NCI-H2029 (cell line): ENCODE results near the gene PLA2G4B.

Experiments
- DNase-seq: peaks from one replicate; lab custom pipeline; 2025; lab: John Stamatoyannopoulos, UW

PLA2G4B gene

DNA sequence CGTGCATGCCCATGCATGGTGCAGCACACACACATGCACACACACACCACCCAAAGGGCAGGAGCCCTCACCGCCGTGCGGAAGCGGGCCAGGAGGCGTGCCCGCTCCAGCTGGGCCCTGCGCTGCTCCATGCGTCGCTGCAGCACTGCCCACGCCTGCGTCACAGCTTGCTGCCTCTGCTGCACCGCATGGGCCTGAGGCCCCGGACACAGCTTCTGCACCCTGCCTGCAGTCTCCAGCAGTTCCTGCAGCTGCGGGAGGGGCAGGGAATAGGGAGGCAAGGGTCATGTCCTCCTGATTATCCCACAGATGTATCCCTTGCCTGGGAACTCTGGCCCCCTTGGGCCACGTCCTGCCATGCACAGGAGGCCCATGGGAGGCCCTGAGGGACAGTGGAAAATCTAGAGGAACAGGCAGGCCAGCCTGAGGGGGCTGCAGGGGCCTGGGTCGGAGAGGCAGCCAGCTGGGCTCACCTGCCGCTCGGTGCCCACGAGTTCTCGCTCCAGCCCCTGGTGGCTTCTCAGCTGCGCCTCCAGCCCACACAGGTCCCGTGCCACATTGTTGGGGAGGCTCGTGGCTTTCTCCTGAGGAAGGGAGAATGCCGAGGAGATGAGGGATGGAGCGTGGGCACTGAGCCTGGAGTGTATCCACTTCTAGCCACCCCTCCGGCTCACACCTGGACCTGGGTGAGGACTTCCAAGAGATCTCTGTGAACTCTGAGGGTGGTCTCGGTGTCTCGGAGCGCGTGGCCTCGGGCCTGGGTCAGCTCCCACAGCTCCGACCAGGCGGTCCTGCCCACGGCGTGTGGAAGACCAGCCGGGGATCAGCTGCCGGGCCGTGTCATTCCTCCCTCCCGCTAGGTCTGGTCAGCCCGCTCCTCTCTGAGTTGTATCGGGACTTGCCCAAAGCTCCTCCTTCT, 31.4 kb downstream of the PLA2G4B start:
- no peak for DNase-seq

DNA sequence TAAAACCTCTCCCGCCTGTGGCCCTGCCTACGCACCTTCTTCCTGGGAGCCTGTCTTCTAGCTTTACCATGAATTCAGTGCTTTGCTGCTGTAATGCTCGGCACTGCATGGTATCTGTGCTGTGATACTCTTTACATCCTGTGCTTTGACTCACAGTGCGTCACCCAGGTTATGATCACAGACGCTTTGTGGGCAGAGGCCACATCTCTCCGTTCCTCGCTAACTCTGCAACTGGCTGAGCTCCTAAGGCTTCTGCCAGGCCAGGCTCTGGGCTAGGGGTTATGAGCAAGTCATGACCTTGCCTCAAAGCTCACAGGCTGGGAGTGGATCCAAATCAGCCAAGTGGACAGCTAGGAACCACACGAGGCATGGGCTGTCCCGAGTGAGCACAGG, 32.0 kb downstream of the PLA2G4B start:
- no peak for DNase-seq

DNA sequence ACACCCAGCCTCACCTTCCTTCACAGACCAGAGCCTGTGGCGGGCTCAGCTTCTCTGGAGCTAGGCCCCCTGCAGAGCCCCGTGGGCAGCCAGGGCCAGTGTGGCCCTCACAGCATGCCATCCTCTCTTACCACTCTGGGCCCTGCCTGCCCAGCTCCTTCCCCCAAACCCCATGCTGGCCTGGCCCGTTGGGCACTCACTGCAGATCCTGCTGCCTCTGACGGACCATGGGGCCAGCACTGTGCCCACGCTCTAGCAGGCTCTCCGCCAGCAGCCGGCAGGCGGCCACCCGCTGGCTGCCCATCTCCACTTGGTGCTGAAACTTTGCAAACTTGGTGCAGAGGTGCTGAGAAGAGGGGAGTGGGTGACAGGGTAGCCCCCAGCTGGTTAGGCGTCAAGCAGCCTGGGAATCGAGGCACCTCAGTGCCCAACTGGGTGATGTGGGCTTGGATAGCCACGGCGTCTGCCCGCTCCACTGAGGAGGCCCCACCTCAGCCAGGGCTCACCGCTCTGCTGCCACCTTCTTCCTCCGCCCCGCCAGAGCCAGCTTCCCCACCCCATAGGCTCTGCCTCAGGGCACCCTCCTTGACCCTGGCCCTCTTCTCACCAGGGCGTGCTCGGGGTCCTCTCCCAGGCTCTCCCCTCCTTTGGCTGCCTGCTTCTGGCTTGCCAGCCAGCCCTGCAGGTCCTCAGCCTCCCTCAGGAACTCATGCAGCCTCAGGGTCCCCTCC, 32.7 kb downstream of the PLA2G4B start:
- no peak for DNase-seq

DNA sequence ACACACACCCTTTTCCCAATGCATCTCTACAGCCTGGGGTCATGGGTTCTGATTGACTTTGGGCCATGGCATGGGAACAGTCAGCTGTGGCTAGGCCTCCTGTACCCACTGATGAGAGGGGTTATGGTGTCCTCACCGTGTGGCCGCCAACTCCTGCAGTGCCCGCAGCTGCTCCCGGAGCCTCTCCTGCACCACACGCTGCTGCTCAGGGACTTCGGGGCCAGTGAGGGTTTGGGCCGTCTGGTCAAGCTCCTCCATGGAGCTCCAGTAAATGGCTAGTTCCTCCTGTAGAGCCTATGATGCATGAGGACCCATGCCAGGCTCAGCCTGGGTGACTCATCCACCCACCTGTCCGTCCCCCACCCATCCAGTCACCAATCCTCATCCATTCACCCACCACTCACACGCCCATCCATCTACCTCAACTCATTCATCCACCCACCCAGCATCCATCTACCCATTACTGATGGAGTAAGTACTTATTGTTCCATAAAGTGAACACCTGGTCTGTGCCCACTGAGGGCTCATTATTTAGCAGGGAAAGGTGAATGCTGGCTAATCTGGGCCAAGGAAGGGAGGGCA, 33.6 kb downstream of the PLA2G4B start:
- no peak for DNase-seq

DNA sequence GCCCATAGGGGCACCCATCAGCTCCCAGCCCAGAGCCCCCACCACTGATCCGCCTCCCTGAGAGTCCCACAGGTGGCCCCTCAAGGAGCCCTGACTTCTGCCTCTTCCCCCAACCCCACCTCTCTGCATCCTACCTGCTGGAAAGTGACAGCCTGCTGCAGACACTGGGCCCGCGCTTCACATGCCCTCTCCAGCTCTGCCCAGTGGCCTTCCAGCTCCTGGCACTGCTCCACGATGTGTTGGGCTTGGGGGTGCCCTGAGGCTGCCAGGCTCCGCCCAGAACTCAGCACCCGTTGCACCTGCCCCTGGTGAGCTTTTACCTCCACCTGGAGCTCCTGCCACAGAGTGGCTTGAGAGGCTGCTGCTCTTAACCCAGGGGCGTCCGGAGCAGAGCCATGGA, 35.1 kb downstream of the PLA2G4B start:
- DNase-seq, result peak; percentile 58

DNA sequence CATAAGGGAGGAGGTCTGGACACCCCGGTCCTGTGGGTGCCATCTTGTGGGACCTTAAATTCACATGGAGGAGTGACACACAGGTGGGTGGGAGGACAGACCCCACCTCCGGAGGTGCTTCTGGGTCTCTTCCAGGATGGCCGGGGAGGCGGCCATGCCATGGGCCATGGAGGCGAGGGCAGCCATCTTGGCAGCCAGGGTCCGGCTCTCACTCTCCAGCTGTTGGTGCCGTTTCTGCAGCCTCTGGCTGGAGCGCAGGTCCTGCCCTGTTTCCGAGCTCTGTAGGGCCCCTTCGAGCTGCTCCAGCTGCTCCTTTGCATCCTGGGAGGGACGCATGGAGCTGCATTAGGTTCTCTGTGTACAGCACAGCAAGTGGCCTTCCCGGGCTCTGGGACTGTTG, 36.1 kb downstream of the PLA2G4B start:
- DNase-seq, result no peak

DNA sequence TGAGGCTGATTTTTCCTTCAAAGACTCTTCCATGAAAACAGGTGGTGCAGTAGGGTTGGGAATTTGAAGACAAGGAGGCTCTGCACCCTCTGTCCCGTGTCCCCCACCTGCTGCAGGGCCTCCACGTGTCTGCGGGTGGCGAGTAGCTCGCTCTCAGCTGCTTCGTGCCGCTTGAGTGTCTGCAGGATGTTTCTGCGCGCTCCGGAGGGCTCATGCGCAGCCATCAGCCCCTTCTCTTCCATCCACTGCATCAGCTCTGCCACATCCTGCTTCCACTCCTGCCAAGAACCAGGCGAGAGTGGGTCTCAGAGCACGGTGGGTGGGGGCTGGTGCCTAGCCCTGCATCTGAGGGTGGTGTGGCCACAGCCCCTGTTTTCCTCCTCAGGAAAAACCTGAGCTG, 37.4 kb downstream of the PLA2G4B start:
- no peak for DNase-seq

DNA sequence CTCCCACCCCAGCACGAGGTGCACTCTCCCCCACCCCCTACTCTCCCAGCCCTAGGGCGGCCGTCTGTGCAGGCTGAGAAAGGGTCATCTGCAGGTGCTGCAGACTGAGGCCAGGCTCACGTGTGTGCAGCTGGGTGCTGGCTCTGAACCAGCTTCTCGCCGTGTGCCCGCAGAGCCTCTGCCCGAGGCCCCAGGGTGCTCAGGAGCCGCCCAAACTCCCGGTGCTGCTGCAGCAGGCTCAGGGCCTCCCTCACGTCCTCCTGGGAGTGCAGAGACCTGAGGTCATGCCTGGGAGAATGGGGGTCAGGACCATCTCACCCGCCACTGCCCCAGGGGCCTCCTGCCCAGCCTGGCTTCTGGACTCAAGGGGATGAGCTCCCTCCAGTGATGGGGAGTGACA, 38.0 kb downstream of the PLA2G4B start:
- DNase-seq, result no peak

DNA sequence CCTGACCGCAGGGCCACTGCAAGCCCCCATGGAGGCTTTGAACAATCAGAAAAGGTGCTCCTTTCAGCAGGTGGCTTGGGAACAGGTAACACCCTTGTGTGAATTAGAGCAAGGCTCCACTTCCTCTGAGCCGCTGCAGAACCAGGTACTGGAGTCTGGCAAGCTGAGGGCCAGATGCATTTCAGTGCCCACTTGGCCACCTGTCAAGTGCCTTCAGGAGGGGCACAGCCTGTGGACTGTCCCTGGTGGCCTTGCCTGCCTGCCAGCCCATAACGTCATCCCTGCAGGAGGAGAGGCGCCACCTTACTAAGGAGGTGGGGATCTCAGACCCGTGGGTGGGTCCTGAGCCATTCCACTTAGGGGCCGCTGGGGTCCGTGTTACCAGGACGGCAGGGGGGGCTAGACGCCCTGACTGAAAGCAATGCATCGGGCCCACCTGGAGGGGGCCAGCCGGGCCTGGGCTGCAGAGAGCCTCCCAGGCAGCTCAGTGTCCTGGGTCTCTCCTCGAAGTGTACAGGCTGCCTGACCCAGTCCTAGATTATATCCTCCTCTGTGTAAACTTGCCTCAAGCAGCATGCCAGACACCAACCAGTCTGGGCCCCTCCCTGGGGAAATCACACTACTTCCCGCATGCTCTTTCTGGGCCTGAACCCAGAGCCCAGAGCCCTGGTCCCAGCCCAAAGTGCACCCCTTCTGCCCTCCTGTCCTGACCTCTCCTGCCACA, 39.1 kb downstream of the PLA2G4B start:
- peak; percentile 79 for DNase-seq

DNA sequence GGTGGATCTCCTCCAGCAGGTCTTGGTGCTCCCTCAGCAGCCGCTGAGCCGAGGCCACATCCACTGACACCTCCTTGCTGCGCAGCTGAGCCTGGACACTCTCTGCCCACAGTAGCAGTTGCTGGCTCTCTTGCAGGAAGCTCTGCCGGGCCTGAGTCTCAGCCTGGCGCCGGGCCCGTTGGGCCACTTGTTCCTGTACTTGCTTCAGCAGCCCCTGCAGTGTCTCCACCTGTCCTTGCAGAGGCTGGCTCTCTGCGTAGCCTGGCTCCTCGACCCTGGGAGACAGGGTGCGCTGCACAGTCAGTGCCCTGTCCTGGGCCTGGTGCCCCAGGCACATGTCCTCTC, 39.7 kb downstream of the PLA2G4B start:
- DNase-seq, result peak; percentile 37

DNA sequence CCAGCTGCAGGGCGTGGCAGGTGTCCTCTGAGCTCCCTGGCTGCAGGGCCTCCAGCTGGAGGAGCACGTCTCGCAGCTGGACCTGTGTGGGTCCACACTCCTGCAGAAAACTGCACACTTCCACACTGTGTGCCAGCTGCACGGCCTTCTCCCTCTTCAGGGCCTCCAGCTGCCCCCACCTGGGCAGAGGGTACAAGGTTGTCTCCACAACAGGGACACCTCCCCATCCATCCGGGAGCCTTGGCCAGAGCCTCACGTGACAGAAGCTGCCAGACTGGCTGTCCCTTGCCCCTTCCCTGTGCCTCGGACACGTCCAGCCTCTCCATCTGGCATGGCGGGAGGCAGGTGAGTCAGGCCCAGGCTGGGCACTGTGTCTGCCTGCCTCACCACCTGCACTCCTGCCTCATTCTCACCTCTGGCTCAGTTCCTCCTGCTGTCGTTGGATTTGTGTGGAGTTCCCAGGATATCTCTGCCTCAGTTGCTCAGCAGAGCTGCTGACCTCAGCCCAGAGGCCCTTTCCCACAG, 40.7 kb downstream of the PLA2G4B start:
- no peak for DNase-seq

DNA sequence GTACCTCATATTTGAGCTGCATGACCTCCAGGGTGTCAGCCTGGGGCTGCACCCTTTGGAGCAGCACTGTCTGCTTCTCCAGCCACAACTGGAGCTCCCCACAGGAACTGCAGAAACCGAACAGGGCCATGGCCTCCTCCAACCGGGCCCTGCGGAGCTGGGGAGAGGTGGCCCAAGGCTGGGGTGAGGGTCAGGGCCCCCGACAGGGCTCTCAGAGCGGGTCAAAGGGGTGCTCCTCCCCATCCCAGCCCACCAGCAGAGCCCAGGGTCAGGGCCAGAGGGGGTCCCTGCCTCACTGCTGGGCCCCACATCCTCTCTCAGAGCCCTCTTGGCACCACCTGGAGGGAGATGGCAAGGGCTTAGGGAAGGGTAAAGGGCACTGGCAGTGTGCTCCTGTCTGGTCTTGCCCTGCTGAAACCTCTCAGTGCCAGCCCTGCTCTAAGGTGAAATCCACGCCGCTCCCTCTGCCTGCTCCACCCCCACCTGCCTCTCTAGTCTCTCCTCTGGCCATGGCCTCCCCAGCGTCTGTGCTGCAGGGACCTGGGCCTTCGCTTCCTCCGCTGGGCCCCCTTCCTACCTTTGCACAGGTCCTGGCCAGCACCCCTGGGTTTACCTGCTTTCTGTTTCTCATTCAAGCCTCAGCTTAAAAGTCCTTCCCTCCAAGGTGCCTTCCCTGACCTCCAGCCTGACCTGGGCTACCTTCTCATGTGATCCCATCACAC, 41.7 kb downstream of the PLA2G4B start:
- no peak for DNase-seq

DNA sequence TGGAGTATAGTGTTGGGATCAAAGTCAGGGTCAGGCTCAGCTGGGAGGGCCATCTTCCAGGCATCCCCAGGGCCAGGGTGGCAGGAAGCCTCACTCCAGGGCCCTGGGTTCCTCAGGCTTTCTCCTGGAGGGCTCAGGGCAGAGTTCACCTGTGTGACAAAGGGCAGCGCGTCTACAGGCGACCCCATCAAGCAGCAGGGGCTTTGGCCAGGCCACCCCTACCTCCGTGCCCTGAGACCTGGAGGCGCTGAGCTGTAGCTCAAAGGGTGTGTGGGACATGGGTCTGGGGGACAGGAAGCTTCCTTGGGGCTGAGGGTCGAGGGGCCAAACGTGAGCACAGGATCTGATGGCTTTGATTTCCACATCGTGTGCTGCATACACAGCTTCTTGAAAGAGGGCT, 42.4 kb downstream of the PLA2G4B start:
- no peak for DNase-seq

DNA sequence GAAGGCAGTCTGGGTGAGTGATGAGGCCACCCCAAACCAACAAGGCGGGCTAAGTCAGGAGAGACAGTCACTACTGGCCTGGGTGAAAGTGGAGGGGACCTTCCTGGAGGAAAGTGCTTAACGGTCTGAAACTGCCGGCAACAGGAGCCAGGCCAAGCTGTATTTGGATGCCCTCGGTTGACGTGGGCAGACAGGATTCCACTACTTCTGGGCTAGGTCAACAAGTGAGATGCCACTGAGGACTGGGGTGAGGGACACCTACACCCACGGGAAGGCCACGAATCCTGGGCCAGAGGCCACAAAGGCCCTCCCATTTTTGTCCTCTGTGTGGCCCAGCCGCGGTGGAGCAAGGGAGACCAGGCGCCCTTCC, 42.9 kb downstream of the PLA2G4B start:
- DNase-seq, result no peak

DNA sequence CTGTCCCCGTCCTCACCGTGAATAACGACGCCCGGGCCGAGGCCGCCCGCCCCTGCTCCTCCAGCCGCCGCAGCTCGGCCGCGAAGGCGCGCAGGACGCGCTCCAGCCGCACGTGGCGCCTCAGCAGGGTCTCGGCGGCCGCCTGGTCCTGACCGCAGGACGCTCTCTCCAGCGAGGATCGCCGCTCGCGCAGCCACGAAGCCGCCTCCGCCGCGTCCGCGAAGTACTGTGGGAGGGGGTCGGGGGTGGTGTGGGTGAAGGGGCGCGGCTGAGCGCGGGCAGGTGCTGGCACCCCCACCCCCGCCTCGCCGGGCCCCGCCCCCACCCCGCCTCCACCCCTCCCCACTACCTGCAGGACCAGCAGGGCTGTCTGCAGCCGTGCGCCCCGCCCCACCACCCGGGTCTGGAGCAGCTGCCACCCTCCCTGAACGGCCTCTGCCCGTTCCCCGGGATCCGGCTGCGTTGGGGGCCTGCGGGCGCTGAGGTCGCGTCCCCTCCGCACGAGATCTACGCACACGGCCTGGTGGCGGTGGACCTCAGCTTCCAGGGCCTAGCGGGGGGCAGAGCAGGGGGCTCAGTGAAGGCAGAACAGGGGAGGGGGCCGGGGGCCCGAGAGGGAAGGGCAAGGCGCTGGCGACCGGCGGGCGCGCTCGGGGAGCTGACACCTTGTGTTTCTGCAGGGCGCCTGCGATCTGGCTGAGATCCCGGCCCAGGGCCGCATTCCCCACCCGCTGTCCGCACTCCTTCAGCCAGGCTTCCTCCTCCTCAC, 43.5 kb downstream of the PLA2G4B start:
- no peak for DNase-seq

DNA sequence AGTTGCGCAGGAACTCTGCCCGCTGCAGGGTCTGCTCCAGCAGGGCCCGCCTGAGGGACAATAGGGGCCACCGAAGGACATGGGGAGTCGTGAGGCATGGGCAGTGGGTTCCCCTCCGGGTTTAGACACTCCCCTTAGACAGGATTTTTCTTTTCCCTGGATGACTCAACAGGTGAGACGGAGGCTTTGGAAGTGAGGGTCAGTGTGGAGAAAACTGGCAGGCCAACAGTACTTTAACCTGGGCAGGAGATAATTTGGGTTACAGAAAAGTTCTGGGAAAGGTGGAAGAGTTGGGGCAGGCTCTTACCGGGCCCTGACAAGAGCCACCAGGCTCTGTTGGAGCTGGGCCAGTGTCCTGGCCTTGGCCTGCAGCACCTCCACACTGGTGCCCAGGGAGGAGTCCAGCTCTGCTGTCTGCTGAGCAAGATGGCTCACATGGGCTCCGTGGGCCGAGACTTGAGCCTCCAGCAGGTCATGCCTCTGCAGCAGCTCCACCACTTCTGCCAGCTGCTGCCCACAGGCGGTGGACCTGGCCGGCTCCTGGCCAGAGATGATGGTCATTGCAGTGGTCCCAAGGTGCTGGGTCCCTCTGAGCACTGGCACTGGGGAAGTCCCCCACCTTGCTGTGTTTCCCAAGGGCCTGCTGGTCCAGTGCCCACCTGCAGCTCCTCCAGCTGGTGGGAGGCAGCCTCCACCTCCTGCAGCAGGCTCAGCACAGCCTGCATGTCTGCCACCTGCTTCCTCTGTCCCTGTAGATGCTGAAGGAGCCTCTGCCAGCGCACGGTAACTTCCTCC, 44.2 kb downstream of the PLA2G4B start:
- no peak for DNase-seq

DNA sequence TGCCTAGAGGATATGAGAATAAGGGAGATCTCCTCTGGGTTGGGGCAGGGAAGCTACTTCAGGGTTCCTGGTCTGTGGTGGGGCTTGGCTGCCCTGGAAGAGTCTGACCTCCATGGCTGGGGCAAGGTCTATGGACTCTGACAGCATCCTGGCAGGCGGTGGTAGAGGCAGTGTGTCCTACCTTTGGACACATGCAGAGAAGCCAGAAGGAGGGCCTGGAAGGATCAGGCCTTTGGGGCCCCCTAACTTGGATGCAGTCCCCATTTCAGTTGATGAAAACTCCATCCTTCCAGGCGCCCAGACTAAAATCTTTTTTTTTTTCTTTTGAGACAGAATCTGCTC, 44.8 kb downstream of the PLA2G4B start:
- DNase-seq, result no peak

DNA sequence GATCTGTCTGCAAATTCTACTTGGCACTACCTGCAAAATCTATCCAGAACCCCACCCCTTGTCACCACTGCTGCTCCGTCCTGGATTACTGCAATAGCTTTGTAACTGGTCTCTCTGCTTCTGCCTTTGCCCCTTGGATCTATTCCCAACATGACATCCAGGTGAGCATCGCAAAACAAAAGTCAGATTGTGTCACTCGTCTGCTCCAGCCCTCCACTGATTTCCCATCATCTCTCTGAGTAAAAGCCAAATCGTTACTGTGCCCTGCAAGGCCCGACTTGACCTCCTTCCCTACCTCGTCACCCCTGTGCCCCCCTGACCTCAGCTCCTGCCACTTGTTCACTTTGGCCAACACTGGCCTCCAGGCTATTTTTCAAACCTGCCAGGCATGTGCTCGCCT, 45.8 kb downstream of the PLA2G4B start:
- no peak for DNase-seq

DNA sequence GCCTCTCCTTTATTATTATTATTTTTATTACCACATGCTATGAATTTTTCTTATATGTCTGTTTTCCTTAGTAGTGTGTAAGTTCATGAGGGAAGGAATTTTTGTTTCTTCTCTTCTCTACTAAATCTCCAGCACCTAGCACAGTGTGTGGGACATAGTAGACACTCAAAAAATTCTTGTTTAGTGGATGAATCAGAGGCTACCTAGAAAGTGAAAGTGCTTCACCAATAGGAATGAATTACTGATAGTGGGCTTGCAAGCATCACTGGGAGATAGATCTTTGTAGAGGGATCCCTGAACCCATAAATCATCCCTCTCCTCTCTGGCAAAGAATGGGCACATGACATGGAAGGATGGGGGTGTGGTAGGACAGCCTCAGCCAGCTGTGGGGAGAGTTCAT, 46.7 kb downstream of the PLA2G4B start:
- no peak for DNase-seq

DNA sequence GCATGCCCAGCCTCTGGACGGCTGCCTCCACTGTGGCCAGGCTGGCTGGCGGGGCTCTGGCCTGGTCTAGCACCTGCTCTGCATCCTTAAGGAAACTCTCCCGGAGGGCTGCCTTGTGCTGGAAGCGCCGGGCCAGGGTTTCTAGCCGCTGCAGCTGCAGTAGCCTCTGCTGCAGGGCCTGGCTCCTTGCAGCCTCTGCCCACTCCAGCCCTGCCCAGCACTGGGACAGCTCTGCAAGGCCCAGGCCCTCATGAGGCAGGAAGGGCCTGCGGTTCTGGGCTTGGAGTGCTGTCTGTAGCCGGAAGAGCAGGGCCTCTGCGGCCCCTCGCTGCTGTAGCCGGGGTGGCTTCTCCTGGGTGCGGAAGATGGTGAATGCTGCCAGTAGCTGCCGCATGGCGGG, 47.2 kb downstream of the PLA2G4B start:
- no peak for DNase-seq
